Epithelial cell of alveolus of lung (primary cell): Measurements from ENCODE around the gene LSM4. TPM values are rescaled to one million over a fixed set of nuclear protein-coding genes. Genes with fewer than 3 reads are reported as not detected.

Source experiments
- total RNA-seq: library from RNA; depleted of rRNA; stranded (reverse); fragments of >200 nt; gene quantifications from 2 replicates; pipeline ENCODE4 v1.2.1, GENCODE V29; 2015

LSM4 gene
- total RNA-seq, result 182 and 407 TPM in 2 replicates

DNA sequence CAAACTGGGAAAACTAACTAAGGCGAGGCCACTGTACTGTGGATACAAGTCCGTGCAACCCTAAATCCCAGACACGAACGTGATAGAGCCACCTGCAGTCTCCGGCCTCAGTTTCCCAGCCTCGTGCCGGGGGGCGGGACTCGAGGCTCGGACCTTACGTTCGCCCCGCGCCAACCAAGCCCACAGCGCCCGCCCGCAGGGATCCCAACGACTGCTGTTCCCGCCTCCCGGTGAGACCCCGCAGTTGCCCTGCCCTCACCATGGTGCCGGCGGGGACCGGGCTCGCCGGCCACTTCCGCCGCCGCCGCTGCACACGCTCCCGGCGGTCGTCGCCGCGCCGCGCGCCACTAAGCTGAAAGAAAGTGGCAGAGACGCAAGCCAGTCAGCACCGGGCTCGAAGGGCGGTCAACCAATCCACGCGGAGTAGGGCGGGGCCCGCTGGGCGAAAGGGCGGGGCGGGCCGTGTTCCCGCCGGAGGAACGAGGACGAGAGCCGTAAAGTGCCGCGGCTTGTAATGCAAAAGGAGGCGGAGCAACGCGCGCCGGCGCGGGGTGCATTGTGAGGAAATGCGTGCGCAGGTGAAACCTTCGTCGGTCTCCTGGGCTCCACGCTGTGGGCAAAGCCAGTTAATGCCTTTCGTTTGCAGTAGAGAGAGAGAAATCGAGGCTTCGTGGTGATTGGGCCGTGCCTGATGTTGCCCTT is at the start of gene LSM4:
Gene LSM4 (minus strand): TSS at position 318 of the 702 bp plus-strand sequence. CDS start 56 bp downstream, at position 262.

GRCh38 chr19:18340190-18340989 is 17.5 kb upstream of the LSM4 start, which contains the start of gene PGPEP1:
PGPEP1 (plus strand) TSS chr19:18340598; CDS start chr19:18340682, 84 bp downstream.

DNA sequence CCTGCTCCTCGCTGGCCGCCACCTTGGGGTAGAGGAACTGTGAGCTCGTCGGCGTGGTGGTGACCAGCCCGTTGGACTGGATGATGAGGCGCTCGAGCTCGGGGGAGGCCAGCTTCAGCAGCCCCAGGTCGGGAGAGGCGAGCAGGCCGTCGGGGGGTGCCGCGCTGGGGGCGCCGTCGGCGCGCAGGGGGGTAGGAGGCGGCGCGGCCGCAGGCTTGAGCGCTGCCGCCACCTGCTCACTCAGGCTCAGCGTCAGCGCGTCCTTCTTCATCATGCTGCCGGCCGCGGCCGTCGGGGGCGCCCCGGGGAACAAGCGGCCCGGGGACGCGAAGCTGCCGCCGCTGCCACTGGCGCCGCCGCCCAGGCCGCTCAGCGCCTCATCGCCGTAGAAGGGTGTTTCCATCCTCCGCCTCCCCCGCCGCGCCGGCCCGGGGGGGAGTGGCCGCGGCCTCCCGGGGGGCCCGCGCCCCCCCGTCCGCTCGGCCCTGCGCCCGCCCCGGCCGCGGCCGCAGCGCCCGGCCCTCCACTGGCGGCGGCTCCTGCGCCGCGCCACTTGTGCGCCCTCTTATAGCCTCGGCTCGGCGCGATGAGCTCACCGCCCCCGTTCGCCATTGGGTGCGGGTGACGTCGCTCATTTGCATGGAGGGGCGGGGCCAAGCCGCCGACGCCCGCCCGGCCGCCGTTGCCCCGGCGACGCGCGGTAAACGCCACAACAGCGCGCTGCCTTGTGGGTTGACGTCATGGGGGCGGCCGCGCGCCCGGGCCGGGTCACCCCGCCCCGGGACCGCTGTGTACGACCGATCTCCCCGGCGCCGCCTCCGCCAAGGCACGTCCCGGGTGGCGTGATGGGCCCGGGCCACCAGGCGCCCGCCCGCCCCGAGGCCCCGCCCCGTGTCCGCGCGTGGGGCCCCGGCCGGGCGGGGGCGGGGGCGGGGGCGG is 41.5 kb downstream of the LSM4 start, which contains the start of gene JUND:
Gene JUND (minus strand): TSS at position 541 of the 939 bp plus-strand sequence. CDS start 138 bp downstream, at position 403.

DNA sequence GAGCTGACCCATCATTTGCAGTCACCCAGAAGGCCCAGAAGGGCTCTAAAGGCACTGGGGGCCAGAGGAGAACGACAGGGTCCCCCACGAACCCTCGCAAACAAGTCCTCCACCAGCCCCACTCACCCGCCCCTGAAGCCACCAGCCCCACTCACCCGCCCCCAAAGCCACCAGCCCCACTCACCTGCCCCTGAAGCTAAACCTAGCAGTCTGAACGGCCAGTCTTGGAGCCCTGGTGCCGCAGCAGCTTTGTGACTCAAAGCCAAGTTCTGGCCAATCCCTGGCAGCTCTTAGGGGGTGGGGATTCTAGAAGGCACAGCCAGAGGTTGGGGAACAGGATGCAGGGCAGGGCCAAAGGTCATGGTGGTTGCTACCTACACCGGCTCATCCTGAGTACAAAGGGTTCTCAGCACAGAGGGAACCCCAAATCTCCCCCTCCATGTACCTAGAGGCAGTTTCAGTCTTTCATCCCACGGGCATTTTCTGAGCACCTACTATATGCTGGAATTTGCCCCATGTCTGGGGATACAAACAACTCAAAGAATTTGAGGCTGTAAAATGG is 48.6 kb downstream of the LSM4 start, which contains the start of gene IQCN:
Gene IQCN (minus strand): TSS at position 234 of the 562 bp plus-strand sequence. CDS start 4,974 bp downstream, outside the sequence.

Other genes with a start within 250 kb of the LSM4 start
- gene IL12RB1, start 236.1 kb downstream of the LSM4 start, total RNA-seq, result not detected in 2 replicates
- 3.5 and 5.9 TPM in 2 replicates for gene MAST3, start 225.3 kb downstream of the LSM4 start, total RNA-seq
- 20.3 and 35.1 TPM in 2 replicates for gene PIK3R2, start 169.9 kb downstream of the LSM4 start, total RNA-seq
- 9.3 TPM in 1 of 2 replicates, not detected in the other for gene IFI30, start 149.3 kb downstream of the LSM4 start, total RNA-seq
- gene MPV17L2, start 129.9 kb downstream of the LSM4 start, total RNA-seq, result 26.7 and 39.2 TPM in 2 replicates
- gene RAB3A, start 119.0 kb downstream of the LSM4 start, total RNA-seq, result 1.8 and 14.8 TPM in 2 replicates
- 0.78 and 12.9 TPM in 2 replicates for gene PDE4C, start 96.6 kb downstream of the LSM4 start, total RNA-seq
- 0.13 and 1.6 TPM in 2 replicates for gene IQCN, start 48.6 kb downstream of the LSM4 start, total RNA-seq
- 244 and 252 TPM in 2 replicates for gene JUND, start 41.5 kb downstream of the LSM4 start, total RNA-seq
- 11.3 and 19.0 TPM in 2 replicates for gene PGPEP1, start 17.5 kb upstream of the LSM4 start, total RNA-seq
- 113 and 261 TPM in 2 replicates for gene GDF15, start 63.1 kb upstream of the LSM4 start, total RNA-seq
- not detected in 2 replicates for gene LRRC25, start 74.5 kb upstream of the LSM4 start, total RNA-seq
- gene SSBP4, start 96.3 kb upstream of the LSM4 start, total RNA-seq, result 74.0 and 107 TPM in 2 replicates
- gene ISYNA1, start 115.1 kb upstream of the LSM4 start, total RNA-seq, result 45.0 and 55.7 TPM in 2 replicates
- gene ELL, start 199.0 kb upstream of the LSM4 start, total RNA-seq, result 13.8 and 18.8 TPM in 2 replicates
- 387 and 393 TPM in 2 replicates for gene FKBP8, start 220.5 kb upstream of the LSM4 start, total RNA-seq
- 180 and 205 TPM in 2 replicates for gene KXD1, start 234.8 kb upstream of the LSM4 start, total RNA-seq
- gene UBA52, start 248.8 kb upstream of the LSM4 start, total RNA-seq, result 975 and 1,082 TPM in 2 replicates